Mesothelial cell of epicardium (in vitro differentiated cells): ENCODE results near the gene FCHSD2. TPM values are rescaled to one million over a fixed set of nuclear protein-coding genes. Genes with fewer than 3 reads are reported as not detected.

ENCODE experiments used
- DNase-seq, 2 experiments: peaks; one replicate each; pipeline ENCODE4 v3.0.0; 2021; ENCODE audit warnings: low spot score in 2 of 2; ENCODE audit not compliant: unreplicated experiment in 2 of 2
- H3K27ac Mint-ChIP-seq: 2 replicates; pipeline ENCODE4 v1.8.0; 2021; ENCODE audit warnings: mixed read lengths
- H3K27me3 Mint-ChIP-seq: 2 replicates; pipeline ENCODE4 v1.8.0; 2021; ENCODE audit warnings: low read depth, mixed read lengths
- H3K36me3 Mint-ChIP-seq: 2 replicates; pipeline ENCODE4 v1.8.0; 2021; ENCODE audit warnings: mixed read lengths
- H3K4me1 Mint-ChIP-seq: 2 replicates; pipeline ENCODE4 v1.8.0; 2021; ENCODE audit warnings: mixed read lengths
- H3K4me3 Mint-ChIP-seq: 2 replicates; pipeline ENCODE4 v1.8.0; 2021; ENCODE audit warnings: mild to moderate bottlenecking, moderate library complexity, mixed read lengths
- H3K9me3 Mint-ChIP-seq: 2 replicates; pipeline ENCODE4 v1.8.0; 2021; ENCODE audit warnings: mixed read lengths
- total RNA-seq: library from RNA; stranded (reverse); gene quantifications from 3 replicates; pipeline ENCODE4 v1.2.1, GENCODE V29; 2021
- TF ChIP-seq, protein P1 (sequence below): fragments of 200-600 bp; sonication (generic); IDR thresholded peaks from one replicate; pipeline ENCODE4 v1.5.0; 2021; ENCODE audit warnings: antibody characterized with exemption; ENCODE audit not compliant: unreplicated experiment

The FCHSD2 gene
- total RNA-seq, 1 donor from 2014 or later, result 33.8 TPM

DNA sequence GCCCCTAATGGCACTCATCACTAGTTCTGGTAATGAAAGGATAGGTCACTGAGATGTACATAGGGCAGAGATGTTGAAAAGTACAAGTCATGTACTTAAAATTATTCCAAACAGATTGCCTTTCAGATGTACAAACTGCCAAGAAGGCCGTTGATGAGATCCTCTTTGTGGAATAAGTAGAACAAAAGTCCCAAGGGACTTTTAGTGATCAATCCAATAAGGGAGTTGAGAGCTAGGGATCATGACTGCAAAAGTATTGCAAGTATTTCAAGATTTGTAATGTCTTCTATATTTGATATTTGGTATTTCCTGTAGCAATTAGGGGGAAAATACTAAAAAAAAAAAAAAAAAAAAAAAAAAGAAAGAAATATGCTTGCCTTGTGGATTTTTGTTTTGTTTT is 245.7 kb downstream of the FCHSD2 start:
- H3K27me3 Mint-ChIP-seq, result no peaks in the 10 kb centered on the region
- peaks cover 12% of the 10 kb centered on the region for H3K36me3 Mint-ChIP-seq
- no peaks in the 10 kb centered on the region for H3K4me1 Mint-ChIP-seq
- TF ChIP-seq, protein P1, sequence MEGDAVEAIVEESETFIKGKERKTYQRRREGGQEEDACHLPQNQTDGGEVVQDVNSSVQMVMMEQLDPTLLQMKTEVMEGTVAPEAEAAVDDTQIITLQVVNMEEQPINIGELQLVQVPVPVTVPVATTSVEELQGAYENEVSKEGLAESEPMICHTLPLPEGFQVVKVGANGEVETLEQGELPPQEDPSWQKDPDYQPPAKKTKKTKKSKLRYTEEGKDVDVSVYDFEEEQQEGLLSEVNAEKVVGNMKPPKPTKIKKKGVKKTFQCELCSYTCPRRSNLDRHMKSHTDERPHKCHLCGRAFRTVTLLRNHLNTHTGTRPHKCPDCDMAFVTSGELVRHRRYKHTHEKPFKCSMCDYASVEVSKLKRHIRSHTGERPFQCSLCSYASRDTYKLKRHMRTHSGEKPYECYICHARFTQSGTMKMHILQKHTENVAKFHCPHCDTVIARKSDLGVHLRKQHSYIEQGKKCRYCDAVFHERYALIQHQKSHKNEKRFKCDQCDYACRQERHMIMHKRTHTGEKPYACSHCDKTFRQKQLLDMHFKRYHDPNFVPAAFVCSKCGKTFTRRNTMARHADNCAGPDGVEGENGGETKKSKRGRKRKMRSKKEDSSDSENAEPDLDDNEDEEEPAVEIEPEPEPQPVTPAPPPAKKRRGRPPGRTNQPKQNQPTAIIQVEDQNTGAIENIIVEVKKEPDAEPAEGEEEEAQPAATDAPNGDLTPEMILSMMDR, result no peak
- no peak overlapping the region for H3K4me3 Mint-ChIP-seq
- no peak for DNase-seq
- no peaks in the 10 kb centered on the region for H3K9me3 Mint-ChIP-seq
- H3K27ac Mint-ChIP-seq, result no peak overlapping the region

DNA sequence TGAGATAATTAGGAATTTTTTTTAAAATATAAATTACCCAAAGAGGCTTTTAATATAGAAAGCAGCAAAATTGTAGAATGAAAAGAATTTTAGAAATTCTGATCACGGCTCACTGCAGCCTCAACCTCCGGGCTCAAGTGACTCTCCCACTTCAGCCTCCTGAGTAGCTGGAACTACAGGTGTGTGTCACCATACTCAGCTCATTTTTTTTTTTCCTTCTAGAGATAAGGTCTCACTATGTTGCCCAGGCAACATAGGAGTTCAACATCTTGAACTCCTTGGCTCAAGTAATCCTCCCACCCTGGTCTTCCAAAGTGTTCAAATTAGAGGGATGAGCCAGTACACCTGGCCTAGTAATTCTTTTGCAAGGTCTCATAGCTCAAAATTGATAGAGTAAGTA is 251.2 kb downstream of the FCHSD2 start:
- no peak overlapping the region for H3K27ac Mint-ChIP-seq

GRCh38 chr11:72886619-72887018 is 255.5 kb downstream of the FCHSD2 start:
- Mint-ChIP-seq H3K9me3 (peaks cover under 1% of the 10 kb centered on the region), H3K27ac (no peak overlapping the region), H3K27me3 (no peaks in the 10 kb centered on the region), H3K4me3 (no peak overlapping the region), H3K4me1 (no peaks in the 10 kb centered on the region), H3K36me3 (peaks cover 18% of the 10 kb centered on the region)
- TF ChIP-seq, protein P1, result no peak
- DNase-seq, result no peak

More for the DNA sequence above, 251.2 kb downstream of the FCHSD2 start:
- Mint-ChIP-seq H3K27me3 (no peaks in the 10 kb centered on the region), H3K9me3 (no peaks in the 10 kb centered on the region), H3K36me3 (peaks cover 17% of the 10 kb centered on the region), H3K4me3 (no peak overlapping the region), H3K4me1 (no peaks in the 10 kb centered on the region)
- TF ChIP-seq, protein P1, result no peak
- no peak for DNase-seq

GRCh38 chr11:72885749-72886609 is 256.1 kb downstream of the FCHSD2 start:
- Mint-ChIP-seq H3K36me3 (peaks cover 24% of the 10 kb centered on the region), H3K4me3 (no peak overlapping the region), H3K27me3 (no peaks in the 10 kb centered on the region), H3K4me1 (no peaks in the 10 kb centered on the region), H3K9me3 (peaks cover 7% of the 10 kb centered on the region), H3K27ac (no peak overlapping the region)
- TF ChIP-seq, protein P1, result no peak
- DNase-seq, result no peak

GRCh38 chr11:72876147-72876546 is 266.0 kb downstream of the FCHSD2 start:
- H3K4me1 Mint-ChIP-seq, result no peaks in the 10 kb centered on the region
- H3K4me3 Mint-ChIP-seq, result no peak overlapping the region
- peaks cover 26% of the 10 kb centered on the region for H3K36me3 Mint-ChIP-seq
- H3K9me3 Mint-ChIP-seq, result peaks cover 22% of the 10 kb centered on the region
- no peak for DNase-seq
- H3K27me3 Mint-ChIP-seq, result no peaks in the 10 kb centered on the region
- H3K27ac Mint-ChIP-seq, result no peak overlapping the region
- TF ChIP-seq, protein P1, result no peak
